HG03039 (cell line): ENCODE results near the gene PRDM16.

ENCODE experiments used
- ATAC-seq: cut with Tn5 transposase; IDR thresholded peaks from one replicate; pipeline ENCODE4 v1.9.1; 2021; ENCODE audit warnings: mild to moderate bottlenecking, moderate library complexity; ENCODE audit not compliant: unreplicated experiment

The PRDM16 gene

DNA sequence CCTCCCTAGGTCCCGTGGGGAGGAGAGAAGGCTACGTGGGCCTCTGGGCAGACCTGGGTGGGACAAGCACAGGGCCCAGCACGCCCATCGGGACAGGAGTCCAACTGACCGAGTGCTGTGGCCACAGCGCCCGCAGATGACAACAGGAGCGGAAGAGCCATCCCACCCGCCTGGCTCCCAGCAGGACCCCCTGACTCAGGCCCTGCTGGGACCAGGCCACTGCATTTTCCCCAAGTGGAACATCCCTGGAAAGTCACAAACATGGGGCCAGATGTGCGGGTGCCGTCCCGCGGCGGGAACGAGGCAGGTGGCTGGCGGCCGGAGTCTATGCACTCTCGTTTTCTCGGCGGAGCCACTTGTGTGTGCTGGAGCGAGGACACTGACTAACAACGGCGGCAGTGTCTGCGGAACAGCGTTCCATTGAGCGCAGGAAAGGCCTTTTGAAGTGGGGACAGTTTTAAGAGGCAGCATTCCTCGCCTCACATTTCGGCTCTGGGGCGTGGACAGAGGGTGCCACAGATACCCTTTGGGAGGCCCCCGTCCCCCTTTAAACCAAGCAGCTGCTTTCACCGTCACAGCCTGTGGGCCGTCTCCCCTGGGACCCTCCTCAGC is 291.7 kb downstream of the PRDM16 start:
- ATAC-seq = no peak

DNA sequence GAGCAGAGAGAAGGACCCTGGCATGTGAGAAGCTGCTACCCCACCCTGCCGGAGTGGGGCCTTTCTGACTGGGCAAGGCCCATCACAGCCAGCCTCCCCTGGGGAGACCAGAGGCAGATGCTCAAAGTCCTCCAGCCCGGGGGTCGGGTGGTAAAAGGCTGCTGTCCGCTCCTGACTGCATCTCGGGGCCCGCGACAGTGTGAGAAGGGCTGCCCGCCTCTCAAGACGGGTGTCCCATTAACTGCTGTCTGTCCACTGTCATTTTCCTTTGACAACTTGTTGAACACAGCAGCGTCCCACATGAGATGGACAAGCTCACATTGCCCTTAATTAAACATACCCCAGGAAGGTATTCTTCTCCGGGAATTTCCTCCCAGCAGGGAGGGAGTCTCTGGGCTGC is 294.0 kb downstream of the PRDM16 start:
- ATAC-seq = no peak

DNA sequence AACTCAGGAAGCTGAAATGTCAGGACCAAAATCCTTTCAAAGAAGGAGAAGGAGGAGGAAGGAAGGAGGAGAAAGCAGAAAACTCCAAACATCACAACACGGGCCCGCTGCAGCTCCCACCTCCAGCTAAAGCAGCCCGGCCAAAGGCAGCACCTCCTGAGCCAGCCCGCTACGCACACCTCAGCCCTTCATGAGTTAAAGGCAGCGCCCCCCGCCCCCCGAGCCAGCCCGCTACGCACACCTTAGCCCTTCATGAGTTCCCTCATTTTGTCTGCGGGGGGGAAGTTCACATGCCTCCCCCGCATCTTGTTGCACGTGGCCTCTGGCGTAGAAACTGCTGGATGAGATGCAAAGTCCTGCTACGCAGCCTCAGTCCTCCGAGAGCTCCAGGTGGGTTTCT is 294.8 kb downstream of the PRDM16 start:
- ATAC-seq = no peak

DNA sequence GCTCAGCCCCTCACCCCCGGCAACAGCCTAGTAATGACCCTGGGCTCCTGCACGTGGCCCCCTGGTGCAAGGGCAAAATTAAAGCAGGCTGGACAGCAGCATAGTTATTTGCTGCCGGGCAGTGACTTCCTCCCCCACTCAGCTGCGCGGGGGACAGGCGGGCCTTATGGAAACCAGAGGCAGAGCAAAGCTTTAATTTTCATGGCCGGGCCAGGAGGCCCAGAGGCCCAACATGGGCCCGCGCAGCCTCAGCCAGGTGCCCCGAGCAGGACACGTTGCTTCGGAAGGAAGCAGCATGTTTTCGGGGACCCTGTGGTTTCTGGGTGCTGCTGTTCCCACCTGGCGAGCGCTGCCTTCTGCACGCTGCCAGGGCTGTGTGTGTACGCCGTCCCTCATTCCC is 295.5 kb downstream of the PRDM16 start:
- no peak for ATAC-seq

DNA sequence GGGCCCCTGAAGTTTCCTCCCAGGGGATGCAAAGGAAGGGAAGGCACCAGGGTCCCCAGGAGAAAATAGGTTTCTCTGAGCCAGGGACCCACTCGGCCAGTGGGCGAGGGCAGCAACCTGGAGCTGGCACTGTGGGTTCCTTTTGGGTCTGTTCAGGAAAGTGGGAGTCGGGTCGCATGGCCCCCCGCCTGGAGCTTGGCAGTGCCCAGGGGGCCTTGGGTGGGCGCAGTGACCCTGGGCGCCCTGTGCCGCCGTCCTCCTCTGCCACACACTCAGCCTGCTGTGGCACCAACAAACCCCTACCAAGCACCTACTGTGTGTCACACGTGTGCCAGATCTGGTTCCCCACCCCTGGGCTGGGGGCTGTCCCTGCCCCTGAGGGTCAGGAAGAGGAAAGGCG is 296.0 kb downstream of the PRDM16 start:
- no peak for ATAC-seq

DNA sequence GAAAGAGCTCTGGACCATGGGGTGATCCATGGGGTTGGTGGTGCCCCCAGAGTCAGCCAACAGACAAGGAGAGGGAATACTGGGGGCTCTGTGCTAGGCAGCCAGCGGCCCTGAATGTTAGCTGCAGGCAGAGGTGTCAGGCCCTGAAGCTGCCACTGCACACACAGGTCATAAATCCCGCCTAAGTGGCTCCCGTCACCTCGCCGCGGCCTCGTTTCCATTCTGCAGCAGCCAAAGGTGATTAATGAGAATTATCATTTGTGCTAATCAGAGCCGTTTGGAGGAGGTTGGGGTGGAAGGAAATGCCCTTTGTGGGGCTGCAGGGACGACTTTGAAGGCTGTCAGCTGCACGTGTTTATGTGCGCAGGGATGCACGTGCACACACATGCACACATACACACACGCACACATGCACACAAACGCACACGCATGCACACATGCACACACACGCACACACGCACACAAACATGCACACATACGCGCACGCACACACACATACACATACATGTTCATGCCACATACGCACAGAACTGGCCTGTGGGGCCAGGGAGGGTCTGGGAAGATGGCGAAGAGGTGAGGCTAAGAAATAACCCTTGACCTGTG is 296.6 kb downstream of the PRDM16 start:
- ATAC-seq = no peak

DNA sequence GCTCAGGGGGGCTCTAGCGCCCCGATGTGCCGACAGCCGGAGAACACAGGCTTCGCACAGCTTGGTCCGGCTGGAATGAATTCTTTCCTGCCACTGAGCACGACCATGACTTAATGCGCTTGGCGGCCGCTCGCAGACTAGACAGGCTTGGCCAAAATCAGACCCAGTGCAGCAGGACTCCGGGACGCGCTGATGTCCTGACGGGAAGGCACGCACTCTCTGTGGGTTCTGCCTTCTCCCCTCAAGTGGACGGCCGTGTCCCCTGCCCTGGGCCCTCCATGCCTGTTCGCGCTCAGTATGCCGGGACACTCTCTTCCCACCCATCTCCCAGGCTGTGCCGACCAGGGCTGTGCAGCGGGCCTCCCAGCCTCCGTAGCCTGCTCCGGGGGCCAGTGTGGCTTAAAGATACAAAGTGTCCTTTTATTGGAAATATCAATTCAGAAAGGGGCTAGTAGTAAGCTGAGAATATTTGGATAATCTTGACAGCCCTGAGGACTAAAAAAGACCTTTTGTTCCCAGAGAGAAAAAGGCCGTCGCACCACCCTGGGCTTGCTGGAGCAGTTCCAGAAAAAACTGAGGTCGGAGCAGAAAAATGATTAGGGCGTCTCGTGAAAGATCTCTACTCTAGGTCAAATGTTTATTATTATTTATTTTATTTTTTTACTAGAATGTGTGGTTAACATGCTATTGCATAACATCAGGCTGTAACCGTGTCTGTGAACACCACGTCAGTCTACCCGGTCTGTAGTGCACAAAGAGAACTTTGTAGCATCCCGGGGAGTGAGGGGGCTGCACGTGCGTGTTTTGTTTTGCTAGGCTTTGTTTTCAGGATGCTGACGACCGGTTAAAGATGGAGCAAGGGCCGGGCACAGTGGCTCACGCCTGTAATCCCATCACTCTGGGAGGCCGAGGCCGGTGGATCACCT is 297.4 kb downstream of the PRDM16 start:
- ATAC-seq = no peak

DNA sequence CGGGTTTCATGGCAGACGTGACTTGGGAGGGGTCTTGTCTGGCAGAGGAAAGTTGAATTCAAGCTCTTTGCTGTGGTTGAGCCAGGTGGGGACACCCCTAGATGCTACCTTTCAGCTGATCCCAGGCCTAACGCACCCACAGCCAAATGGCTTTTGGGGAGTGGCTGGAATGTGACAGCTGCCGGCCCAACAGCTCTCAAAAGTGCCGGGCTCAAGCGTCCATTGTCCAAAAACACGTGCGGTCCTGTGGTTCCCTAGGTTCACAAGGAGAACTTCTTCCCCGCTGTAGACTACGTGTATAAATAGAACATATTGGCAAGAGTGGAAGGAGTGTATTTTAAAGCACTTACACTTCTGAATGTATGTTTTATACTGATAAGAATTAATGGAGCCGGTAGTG is 298.4 kb downstream of the PRDM16 start:
- no peak for ATAC-seq

DNA sequence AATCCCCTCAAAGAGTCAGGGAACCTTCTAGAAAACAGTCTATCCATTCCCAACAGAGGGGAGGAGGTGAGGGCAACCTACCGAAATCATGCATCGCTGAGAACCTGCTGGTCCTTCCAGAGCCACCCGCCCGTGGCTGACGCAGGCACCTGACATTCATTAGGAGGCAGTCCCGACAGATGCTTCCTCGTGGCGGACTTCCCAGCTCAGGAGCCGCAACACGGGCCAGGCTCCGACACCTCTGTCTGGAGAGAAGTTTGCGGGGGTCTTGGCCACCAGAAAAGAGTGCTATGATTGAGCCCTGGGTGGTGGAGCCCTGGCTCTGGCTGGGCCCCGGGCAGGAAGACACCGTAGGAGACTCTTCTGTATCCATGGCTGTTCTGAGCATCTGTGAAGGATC is 299.1 kb downstream of the PRDM16 start:
- ATAC-seq = no peak

DNA sequence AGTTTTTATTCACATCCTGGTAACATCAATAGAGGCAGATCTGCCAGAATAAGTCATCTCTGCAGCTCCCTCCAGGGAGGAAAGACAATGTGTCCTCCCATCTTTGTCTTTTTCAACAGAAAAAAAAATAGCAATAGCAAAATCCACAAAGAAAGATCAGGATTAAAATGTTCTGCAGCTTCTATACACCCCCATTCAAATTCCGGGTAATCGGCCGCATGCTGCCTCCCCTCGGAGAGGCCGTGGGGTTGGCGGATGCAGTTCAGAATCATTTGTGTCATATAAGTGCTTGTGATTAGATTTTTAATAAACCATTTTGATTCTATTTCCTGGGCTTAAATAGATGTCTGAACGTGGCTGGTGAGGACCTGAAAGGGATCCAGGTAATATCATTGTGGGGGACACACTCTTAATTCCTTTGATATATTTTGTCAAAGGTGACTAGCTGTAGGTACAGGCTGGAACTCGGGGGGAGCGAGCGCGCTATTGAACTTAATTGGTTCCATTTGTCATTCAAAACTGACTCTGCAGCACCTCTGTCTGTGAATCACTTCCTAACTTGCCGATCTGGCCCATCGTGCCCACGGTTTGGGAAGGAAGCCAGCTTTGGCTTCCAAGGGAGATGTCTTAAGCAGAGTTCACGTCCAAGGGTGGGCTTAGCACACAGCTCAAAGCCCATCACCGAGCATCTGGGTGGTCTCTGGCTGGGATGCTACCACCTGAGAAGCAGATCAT is 299.9 kb downstream of the PRDM16 start:
- ATAC-seq = no peak

DNA sequence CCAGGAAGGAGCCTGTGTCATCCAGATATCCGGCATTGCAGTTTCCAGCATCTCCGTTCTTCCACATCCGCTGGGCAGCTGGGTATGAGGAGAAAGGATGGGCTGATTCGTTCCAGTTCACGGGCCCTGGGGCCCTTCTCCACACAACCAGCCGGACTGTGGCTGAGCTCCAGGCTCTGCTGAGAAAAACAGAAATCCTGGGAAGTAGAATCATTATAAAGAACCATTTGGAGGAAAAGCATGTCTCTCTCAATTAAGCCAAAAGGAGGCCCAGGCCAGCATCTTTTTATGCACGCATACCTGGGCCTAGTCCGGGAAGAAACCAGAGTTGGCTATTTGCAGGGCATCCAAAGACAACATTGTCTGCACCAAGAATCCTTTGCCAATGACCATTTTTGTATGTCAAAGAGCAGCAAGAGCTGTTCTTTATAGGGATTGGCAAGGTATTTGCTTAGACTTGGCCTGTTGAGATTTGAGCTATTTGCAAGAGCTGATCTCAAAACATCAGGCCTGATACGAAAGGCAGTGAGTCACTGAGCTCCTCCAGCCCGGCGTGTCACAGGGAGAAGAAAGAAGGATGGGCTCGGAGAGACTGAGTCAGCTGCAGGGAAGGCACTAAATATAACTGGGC is 300.6 kb downstream of the PRDM16 start:
- ATAC-seq = no peak

DNA sequence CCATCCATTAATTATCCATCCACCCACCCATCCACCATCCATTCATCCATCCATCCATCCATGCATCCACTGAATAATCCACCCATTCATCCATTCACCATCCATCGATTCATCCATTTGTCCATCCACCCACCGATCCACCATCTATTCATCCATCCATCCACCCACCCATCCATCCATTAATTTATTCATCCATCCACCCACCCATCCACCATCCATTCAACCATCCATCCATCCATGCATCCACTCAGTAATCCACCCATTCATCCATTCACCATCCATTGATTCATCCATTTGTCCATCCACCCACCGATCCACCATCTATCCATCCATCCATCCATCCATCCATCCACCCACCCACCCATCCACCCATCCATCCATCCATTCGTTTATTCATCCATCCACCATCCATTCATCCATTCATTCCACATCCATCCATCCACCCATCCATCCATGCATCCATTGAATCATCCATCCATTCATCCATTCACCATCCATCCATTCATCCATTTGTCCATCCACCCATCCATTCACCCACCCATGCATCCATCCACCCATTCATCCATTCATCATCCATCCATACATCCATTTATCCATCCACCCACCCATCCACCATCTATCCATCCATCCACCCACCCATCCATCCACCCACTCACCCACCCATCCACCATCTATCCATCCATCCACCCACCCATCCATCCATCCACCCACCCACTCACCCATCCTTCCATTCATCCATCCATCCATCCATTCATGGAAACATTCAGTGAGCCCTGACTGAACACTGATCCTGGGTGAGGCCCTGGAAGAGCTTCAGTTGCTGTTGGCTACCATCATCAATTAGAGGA is 302.1 kb downstream of the PRDM16 start:
- ATAC-seq = no peak

DNA sequence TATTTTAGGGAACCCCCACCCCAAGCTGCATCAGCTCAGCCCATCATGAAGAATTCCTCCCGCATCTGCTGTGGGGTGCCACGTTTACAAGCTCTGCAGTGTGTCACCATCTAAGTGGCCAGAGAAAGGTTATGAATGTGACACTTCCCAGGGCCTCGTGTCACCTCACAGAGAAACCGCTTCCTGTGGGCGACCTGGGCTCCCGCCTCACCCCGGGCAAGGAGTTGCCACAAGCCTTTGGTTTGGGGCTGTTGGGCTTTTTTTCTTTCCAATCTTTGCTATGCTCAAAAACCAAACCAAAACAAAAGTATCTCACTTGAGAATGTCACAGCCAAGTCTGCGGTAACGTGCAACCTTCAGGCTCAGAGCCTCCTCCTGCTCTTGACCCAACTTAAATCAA is 303.3 kb downstream of the PRDM16 start:
- no peak for ATAC-seq

DNA sequence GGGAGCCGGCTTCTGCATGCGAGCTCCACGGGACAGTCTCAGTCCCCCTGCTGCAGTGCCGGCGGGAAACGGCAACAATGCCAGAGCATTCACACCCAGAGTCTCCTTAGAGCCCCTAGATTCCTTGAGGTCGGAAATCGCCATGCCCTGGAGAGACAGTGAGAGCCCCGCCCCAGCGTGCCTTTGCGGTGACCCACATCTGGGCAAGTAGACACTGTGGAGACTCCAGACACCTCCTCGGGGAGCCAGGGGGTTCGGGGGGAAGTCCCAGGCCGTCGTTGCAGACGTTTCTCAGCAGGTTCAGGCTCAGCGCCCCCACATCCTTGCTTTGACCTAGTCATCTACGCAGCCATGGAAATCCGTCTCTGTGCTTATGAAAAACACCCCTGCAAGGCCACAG is 304.2 kb downstream of the PRDM16 start:
- ATAC-seq = no peak

DNA sequence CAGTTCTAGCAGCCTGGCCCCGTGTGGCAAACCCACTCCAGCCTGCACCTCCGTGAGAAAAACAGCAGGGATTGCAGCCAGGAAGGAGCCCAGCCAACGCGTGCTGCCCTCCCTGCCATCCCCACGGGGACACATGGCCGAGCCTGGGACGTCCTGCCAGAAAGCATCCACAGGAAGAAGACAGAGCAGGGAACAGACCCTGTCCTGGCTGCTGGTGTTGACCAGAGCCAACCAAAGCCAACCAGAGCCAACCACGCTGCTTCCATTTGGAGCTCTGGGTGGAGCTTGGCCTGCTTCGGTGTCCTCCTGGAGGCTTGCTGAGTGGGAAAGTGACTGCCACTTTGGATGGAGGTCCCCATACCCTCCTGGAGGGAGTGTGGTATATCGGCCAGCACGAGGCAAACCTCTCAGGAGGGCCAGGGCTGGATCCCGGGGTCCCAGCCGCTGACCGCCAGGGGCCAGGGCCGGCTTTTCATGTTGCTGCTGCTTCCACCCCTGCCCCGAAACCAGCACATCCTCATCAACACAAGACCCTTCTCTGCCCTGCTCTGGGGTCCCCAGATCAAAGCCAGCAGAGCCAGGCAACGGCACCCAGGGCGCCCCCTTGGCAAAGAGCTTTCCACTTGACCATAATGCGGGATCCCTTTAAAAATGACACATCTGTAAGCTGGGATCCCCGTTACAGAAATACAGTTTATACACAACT is 304.9 kb downstream of the PRDM16 start:
- no peak for ATAC-seq

DNA sequence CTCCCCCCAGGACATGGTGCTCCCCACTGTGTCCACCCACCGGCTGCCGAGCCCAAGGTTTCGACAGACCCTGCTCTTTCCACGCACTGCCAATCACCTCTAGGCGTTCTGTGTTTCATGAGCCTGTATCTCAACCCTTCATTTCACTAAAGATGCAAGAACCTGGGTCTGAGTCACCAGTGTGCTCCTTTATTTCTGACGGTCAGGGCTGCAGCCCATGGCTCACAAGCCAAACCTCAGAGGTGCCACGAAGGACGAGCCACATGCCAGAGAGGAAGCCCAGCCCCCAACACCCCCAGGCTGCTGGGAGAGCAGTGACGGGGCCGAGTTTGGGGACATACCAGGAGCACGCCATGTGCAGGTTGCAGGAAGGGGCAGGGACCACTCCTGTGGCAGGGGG is 306.2 kb downstream of the PRDM16 start:
- ATAC-seq = no peak

DNA sequence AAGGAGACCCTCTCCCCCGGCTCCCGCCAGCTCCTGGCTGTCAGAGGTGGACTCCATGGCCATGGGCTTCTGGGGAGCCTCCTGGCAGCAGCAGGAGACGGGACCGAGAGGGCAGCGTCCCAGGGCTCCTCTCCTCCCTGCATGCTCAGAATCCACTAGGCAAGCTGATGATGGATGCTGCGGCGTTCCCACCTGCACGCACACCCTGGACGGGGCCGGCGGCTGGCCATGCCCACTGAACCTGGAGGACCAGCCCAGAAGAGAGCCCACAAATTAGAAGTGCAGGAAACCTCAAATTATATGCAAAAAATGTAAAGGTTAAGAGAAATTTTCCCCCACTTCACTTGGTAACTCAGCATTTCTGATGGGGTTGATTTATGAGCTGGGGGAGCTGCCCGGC is 308.2 kb downstream of the PRDM16 start:
- ATAC-seq = no peak

DNA sequence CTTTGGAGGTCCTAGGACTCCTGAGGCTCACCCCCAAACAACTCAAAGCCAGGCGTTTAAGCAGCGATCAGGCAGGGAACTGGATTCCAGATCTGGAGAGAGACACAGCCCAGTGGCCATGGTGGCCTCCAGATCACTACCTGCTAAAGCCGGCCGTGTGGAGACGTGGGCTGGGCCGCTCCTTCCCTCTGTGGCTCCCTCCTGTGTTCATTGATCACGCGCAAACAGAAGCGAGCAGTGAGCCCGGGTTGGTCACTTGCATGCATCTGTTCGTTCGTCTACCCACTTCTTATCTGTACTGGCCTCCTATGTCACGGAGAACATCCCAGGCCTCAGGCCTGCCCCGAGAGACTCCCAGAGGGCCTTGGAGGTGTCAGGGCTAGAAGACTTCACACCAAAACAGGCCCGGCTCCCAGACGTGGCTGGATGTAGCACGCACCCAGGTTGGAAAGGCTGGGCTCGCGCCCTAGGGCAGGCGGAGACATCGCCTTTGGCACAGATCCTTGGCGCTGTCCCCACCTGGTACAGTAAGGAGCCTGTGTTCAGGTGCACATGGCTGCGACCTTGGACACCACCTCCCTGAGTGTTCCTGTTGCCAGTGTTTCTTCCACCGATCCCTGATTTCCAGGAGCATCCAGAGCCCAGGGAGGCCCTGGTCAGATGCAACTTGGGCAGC is 308.7 kb downstream of the PRDM16 start:
- no peak for ATAC-seq
